ENCODE data around the gene PIK3R5.

- TF ChIP-seq CTCF (IDR thresholded peaks at IDR 0.05) = no peak
- no peak for TF ChIP-seq CHD2 (IDR thresholded peaks at IDR 0.05; ENCODE audit: low read length, partially characterized antibody)
- no peak for TF ChIP-seq REST (IDR thresholded peaks at IDR 0.05)
- no peak for TF ChIP-seq POLR2A (IDR thresholded peaks at IDR 0.05; ENCODE audit: low read length)
- TF ChIP-seq EP300 (IDR thresholded peaks at IDR 0.05) = no peak
- no peak for TF ChIP-seq SREBF2 (IDR thresholded peaks at IDR 0.05)
- TF ChIP-seq BHLHE40 (IDR thresholded peaks at IDR 0.05; ENCODE audit: low read depth, low read length) = no peak
- TF ChIP-seq MAFK (IDR thresholded peaks at IDR 0.05; ENCODE audit: partially characterized antibody) = no peak
- no peak for TF ChIP-seq MYC (IDR thresholded peaks at IDR 0.05; ENCODE audit: borderline replicate concordance, low read length)
- TF ChIP-seq MAX (IDR thresholded peaks at IDR 0.05) = no peak
- no peak for TF ChIP-seq JUNB (IDR thresholded peaks at IDR 0.05)
Observed at GRCh38 chr17:8835106-8835505, 130.4 kb downstream of the PIK3R5 start.

All from A549 (cell line).